NCI-H446 (cell line): ENCODE measurements around the gene MGMT.

Source experiments
- DNase-seq, 2 experiments: peaks; one replicate each; lab custom pipeline; 2025; lab: John Stamatoyannopoulos, UW

Gene MGMT

DNA sequence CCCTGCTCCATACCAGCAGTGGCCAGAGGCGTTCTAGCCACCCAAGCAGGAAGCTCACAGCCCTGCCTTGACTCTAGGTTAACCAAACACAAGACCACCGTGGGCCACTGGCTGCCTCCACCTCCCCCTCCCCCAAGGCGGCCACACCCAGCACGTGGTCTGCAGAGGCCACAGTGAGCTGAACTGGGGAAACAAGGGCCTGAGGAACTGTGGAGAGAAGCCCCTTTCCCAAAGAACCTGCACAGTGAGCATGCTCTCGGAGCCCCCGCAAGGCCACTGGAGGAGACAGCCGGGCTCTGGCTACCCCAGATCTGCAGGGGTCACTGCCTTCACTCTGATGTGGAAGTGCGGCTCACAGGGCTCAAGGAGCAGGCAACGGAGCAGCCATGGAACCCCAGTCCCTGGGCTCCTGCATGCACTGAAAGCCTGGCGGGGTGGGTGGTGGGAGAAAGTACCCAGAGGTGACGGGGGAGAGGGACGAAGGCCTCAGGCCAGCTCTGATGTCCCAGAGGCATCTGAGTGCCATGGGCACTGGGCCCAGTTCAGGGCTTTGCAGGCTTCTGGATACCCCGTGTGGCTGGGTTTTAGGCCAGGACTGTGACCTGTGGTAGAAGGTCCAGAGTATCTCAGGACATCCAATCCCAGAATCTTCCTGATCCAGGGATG lies 307.8 kb downstream of the MGMT start:
- no peak for DNase-seq

DNA sequence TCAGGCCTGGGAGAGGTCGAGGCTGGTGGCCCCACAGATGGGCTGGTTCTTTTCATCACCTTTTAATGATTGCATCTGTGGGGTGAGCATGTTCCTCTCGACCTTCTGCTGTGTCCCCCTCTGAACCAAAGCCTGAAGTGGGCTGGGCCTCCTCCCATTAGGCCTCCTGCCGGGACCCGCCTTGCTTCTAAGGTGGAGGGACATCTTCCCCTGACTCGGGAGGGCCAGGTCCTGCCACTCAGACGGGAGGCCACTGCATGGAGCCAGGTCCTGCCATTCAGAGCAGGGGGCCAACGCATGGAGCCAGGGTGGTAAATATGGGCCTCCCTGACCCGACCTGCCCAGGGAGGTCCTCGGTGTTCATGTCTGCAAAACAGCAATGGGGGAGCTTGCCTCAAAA lies 308.6 kb downstream of the MGMT start:
- DNase-seq: no peak

DNA sequence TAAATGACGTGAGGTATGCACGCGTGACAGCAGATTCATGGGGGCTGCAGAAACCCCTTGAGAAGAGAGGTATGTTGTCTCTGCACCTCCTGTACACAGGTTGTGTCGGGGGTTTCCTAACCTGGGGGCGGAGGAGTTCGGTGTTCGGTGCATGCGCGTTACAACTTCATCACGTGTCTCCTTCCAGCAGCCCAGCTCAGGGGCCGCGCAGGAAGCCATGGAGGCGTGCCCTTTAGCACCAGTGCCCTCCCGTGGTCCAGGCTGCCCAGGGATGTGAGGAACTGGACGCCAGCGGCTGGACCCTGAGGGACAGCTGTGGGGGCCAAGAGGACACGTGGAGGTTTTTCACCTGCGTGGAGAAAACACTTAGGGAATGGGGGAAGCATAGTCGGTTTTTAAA lies 310.6 kb downstream of the MGMT start:
- DNase-seq: no peak

DNA sequence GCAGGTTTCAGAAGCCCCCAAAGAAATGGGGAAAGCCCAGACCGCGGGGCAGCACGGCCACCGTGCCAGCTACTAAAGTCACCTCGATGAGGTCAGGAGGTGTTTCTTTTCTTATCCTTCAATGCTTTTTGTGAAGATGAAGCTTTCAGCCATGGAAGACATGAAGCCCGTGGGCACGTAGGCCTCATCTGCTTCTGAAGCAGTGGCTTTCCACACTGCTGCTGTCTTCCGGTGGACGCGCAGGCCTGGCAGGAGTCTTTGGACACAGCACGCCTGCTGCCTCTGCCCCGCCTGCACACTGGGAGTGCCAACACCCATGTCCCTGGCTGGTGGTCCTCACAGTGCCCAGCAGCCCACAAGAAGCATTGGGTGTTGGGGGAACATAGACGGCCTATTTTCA lies 311.5 kb downstream of the MGMT start:
- no peak for DNase-seq

DNA sequence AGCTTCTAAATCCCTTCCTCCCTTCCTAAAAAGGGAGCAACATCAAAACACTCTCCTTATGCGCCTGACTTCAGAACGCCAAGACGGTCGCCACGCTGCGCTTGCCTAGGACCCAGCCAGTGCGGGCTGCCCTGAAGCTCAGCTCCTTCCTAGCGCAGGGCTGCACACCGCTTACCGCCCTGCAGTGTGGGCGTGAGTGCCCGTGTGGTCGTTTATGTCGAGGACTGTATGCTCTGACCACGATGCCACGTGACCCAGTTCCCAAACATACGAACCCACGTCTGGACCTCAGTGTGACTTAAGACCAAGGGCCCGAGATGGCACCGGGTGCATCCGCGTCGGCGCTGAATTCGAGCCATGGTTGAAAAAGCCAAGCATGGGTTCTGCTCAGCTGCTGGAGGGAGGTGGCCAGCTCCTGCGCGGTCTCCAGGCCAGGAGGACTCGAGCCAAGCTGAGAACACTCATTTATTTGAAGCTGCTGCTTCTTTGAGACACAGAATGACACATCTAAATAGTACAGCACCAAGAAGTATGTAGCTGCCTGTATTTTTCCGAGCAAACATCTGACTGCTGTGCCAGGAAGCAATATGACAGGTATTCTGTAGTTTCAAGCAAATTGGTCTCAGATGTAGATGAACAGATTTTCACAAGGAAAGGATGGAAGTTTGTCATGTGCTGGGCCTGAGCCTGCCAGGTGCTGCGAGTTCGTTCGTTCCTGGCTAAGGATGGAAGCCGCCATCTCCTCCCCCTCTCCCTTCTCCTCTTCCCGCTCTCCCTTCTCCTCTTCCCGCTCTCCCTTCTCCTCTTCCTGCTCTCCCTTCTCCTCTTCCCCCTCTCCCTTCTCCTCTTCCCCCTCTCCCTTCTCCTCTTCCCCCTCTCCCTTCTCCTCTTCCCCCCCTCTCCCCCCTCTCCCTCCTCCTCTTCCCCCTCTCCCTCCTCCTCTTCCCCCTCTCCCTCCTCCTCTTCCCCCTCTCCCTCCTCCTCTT lies 312.4 kb downstream of the MGMT start:
- DNase-seq: no peak

DNA sequence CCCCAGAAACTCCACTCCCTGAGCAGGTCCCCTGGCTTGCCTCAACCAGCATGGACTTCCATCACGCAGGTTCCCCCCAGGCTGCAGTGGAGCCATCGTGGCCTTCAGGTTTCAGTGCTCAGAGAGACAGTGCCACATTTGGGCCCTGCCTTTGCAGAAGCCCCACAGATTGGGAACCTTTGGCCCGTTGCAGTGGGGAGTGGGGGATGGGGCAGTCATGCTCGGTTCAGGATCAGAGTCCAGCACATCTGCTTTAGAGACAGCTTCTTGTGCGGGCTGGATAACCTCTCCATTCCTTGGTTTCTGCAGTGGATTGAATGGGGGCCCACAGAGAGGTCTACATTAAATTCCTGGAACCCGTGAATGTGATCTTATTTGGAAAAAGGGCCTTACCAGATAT lies 313.2 kb downstream of the MGMT start:
- DNase-seq: no peak

DNA sequence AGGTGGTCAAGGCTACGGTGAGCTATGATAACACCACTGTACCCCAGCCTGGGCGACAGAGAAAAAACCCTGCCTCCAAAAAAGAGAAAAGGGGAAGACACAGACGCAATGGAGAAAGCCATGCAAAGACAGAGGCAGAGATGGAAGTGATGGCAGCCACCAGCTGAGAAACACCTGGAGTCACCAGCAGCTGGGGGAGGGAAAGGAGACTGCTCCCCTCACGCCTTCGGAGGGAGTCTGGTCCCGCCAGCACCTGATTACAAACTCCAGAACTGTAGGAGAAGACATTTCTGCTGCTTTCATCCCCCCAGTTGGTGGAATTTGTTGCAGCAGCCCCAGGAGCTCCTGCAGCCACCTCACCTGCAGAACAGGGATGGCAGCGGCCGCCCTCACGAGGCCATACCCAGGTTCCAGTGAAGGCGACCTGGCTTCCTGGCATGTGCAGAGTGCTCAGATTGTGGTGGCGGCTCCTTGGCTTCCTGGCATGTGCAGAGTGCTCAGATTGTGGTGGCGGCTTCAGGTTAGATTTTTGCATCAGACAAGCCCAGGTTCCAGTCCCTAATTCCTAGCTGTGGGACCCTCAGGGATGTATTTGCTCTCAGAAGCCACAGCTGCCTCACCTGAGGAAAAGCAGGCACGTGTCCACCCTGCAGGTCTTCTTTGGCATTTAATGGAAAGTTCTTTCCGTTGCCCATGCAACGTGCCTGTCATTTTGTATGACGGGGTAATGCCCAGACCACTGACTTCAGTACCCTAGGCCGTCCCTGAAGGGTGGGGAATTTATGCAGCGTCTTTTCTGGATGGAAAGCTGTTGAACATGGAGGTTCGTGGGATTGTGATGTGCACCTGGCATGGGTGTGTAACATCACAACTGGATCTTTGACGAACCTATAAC lies 314.1 kb downstream of the MGMT start:
- DNase-seq: no peak

DNA sequence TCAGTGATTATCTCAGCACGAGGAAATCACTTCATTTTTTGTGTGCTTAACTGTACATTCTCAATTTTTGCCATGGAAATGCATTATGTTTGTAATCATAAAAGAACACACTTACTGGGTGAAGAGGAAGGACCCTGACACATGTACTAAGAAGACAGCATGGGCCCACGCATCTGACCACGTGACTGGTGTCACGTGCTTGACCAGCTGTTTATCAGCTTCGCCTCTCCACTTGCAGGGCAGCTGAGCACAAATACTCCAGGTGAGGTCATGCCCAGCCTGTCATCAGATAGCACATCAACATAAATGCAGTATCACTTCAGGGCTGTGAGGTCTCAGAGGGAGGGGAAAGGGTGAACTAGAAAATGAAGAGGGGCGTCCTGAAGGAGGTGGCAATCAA lies 317.2 kb downstream of the MGMT start:
- no peak for DNase-seq

DNA sequence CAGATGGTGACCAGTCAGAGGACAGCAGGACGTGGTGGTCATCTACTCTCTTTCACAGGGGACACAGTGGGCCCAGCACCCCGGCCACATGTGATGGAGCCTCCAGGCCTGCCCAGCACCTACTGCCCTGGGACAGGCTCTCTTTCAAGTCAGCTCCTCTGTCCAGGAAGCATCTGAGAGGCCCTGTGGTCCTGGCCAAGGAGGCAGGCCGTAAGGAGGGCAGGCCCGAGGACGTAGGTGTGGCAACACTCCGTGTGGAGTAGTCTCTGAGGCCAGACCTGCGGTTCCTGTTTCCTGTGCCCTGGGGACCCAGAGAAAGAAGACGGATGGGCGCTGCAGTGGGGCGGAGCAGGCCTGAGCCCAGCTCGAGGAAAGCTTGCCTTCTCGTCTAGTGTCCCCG lies 317.9 kb downstream of the MGMT start:
- no peak for DNase-seq

DNA sequence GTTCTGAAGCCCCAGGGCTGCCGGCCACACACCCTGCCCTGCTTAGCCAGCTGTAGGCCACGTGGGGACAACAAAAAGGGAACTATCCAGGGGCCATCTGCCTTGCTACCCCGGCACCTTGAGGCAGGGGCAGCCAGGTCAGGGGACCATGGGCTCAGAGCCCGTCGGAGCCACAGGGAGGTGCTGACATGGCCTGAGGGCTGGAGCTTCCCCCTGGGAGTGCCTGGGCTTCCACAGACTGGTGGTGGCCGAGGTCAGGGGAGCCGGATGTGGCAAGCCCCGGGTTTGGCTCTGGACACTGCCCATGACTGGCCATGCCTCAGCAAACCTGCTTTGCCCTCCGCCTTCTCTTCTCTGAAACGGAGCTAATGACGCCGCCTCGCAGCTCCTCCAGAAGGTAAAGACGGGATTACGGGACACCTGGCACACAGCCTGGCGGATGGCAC lies 318.5 kb downstream of the MGMT start:
- DNase-seq: no peak

DNA sequence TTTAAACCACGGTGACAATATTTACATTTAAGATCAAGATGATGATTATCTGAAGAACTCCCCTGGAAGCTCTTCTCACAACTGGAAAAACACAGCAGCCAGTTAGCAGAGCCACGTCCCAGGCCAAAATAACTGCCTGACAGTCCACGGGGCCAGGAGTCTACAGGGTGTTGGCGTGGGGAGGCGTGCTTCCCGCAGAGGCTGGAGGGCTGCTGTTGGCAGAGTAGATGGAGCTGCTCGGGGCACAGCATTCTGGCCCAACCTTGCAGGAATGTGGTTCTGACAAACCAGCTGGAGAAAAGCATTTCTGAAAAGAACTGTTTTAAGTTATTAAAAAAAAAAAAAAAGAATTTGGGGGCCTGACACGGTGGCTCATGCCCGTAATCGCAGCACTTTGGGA lies 319.2 kb downstream of the MGMT start:
- no peak for DNase-seq

DNA sequence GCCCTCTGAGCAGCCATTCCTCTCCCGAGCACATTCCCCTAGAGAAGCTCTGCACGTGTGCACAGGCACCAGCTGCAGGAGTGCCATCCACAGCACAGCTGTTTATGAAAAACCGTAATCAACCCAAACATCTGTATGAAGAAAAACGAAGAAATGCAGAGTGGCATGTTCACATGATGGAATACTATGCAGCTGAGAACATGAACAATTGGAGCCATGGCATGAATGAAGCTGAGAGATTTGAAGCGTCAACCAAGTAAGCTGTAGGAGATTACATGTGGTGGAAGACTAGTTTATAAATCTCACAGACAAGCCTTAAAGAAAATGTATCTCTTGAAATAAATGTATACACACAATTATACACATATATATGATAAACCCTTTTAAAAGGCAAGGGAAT lies 320.5 kb downstream of the MGMT start:
- no peak for DNase-seq

DNA sequence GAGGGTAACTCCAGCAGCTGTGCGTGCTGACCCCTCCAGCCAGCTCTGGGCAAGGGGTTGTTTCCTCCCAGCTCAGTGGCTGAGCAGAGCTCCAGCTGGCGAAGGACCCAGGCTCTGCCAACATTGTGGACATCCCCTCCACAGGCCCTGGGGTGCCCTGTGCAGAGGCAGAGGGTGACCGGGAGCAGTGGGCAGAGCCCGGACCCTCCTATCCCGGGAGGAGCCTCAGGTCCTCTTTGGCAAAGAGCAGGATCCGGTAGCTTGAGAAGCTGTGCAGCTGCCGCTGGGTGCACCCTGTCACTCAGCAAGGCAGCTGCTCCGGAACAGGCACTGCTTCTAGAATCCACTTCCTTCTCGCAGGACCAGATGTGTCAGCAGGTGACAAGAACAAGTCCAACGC lies 321.2 kb downstream of the MGMT start:
- no peak for DNase-seq

DNA sequence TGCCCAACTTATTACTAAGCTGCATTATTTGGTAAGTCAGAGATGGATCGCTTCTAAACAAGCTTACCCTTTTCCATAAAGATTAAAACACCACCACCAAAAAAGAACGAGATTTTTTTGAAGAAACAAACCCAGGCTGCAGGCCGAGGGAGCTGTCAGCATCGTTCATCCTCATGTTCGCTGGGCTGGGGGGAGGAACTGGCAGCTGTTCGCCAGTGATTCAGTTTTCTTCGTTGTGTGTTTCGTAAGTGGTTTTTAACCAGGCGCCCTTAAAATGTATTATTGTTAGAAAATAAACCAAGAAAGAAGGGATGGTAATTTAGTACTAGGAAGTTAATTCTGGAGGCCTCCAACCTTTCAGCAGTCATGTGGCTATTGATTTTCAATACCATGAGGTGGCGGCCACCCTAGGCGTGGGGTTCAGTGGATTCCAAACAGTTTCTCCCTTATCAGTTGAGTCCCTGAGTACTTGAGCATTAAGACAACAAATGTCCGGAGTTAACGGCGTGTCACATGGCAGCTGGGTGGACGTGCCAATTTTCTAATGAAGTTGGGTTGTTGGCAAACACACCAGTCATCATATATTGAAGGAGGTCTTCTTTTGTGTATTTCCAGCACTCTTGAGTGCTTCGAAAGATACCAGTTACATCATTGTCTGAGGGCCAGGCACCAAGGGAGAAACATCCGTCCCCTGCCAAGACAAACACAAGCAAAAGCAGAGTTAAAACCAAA lies 323.8 kb downstream of the MGMT start:
- DNase-seq: peak in 1 of 2 experiments; percentile 37

DNA sequence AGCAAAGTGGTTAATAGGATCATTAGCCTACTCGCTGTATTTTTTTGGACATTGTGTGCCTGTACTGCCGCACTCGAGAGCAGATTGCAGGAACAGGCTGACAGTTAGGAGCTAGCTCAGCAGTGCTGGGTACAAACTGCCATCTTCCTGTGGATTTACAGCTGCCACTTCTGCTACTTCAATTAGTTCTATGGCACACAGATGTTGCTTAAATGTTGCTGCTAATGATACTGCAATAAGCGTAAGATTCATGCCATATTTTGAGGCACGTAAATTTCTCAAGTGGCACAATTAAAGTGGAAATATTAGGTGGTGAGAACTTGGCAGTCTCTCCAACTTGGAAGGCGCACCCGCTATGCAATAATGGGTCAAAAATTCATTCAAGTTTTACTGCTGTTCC lies 325.1 kb downstream of the MGMT start:
- DNase-seq: peak; percentile 17 to 39

DNA sequence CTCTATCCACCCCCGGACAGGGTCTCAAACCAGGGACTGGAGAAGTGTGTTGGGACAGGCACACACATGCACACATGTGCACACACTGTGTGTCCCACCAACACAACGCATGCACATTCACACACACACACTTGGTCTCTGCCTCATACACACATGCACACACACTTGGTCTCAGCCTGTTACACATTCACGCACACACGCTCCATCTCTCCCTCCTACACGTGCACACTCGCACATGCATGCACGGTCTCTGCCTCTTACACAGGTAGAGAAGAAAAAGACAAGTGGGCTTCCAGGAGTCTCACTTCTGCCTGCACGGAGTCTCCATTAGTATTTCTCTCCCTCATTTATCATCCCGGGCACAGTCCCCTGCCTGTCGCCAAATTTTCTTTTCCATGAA lies 325.8 kb downstream of the MGMT start:
- DNase-seq: no peak

DNA sequence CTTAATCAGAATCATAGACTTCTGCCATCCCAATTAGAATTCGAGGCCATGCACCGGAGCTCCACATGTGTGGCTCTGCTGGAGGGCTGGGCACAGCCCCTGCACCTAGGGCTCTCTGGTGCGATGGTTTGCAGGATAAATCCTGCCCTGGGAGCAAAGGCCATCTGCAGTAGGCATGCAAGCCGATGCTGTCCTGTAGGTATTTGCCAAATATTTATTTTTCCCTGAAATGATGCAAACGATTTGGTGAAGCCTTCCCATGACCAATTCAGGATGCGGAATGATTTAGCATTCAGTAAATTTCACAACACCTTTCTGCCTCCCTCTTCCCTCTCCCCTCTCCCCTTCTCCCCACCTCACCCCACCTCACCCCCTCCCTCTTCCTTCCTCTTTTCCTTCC lies 326.4 kb downstream of the MGMT start:
- no peak for DNase-seq

DNA sequence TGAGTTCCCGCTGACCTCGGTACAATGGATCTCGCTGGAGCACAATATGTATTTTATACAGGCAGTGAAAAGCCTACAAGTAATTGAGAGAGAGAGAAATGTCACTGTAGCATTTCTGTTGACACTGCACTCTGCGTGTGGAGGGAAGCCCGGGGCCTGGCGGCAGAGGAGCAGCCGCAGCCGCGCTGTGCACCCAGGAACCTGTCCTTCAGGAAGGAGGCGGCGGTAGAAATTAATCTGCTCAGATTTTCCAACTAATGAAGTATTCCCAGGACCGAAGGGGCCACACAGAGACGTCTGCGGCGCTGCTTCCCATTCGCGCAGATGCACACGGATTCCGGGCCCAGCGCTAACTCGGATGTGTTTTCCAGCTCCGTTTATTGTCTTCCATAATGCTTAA lies 327.0 kb downstream of the MGMT start:
- DNase-seq: no peak

DNA sequence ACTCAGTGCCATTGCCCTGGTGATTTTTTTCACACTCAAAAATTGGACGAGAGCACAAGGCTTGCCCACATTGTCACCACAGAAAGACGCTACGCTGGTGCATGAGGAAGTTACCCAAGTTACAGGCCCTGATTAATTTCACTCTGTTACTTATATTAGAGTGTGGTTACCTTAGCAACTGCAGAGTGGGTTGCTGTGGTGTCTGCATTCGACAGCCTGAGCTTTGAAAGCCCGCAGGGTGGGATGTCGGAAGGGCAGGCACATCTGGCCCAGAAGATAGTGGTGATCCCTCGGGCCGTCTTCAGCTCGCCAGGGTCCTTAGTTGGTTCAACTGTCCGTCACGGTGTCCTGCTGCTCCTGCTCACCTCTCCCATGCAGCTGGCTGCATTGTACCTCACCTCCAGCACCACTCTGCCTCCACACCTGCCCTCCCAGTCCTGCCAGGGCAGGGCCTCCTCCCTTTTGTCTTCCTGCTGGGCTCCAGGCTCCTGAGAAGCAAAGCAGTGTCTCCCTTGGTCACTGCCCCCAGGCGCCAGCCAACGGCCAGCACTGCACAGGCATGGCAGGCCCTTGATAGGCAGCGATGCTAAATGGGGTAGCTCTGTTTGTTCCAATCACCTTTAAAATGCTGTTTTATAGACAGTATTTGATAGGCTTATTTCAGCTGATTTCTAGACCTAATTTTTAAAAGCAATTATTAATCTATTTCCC lies 329.8 kb downstream of the MGMT start:
- DNase-seq: no peak

DNA sequence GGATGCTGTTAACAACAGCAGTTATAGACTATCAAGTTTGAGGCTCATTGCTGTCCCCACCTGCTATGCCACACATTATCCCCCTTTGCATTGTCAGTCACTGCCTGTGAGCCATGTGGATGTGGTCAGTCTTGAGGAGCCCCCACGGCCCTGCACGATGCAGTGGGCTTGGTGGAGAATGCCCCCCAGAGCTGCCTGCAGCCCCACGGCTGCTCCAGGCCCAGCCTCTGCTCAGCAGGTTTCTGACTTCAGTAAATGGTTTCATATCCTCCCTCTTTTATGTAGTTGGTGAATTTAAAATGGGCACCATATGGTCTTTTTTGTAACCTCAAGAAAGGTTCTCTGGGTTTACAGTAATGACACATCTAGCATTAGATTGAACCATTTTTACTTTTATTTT lies 332.9 kb downstream of the MGMT start:
- DNase-seq: no peak

DNA sequence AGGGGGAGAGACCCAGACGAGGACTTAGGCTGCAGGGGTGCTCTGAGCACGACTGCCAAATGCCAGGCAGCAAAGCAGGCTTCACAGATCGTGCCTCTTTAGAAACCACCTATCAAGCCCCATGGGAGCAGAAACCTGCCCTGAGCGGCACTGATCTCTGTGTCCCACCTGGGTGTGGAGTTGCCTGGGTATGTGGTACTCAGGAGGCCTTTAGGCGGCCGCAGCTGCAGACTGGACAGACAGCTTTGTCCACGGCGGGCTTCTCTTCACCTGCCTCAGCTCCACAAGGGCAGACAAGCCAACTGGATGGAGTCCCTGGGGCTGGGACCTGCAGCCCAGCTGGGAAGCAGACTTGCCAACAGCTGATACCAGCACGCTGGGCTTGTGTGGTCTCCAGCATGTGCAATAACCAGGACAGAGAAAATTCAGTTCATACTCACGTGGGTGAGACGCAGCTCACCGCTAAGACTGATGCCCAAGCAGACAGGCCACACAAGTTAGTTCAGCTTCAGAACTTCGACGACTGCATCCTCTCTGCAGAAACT lies 333.8 kb downstream of the MGMT start:
- no peak for DNase-seq
